ENCODE data around the gene CFAP77. TPM values are rescaled to one million over a fixed set of nuclear protein-coding genes. Genes with fewer than 3 reads are reported as not detected.

Gene CFAP77
- total and polyA plus RNA-seq, 10 of the 15 experiments (the other 5 are each of a cell fraction or from before 2014, with no cell fraction given): 0.33 TPM; not detected in 9

DNA sequence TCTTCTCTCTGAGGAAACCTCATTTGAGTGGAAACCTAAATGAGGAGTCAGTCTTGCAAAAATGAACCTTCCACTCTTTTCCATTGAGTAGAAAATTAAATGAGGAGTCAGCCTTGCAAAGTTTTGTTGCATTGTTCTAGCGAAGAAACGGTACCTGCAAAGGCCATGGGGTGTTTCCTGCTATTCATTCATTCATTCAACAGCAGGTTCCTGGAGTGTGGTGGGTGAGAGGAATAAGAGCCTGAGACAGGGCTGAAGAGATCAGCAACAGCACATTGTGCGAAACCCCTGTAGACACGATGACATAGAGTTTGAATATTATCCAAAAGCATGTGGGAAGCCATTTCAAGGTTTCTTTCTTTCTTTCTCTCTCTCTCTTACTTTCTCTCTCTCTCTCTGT lies 40.6 kb upstream of the CFAP77 start:
- SMC1A ChIA-PET (ENCODE audit: uncharacterized antibody, unreplicated experiment): no interaction called here
- Histone ChIP-seq H3K4me1 (ENCODE audit: control insufficient read depth, insufficient read depth, low read length) (peaks cover 18% of the 10 kb centered on the region), H3K9ac (ENCODE audit: control insufficient read depth, insufficient read depth, low read length) (no peak overlapping the region), H3K79me2 (ENCODE audit: control insufficient read depth, insufficient read depth, low read length) (no peaks in the 10 kb centered on the region), H2AFZ (ENCODE audit: control insufficient read depth, low read depth, low read length) (no peak overlapping the region), H3K27ac (ENCODE audit: control insufficient read depth, insufficient read depth) (no peak overlapping the region), H3K4me2 (ENCODE audit: control insufficient read depth, insufficient read depth) (no peak overlapping the region), H4K20me1 (ENCODE audit: control insufficient read depth, insufficient read depth) (no peaks in the 10 kb centered on the region), H3K9me3 (replicated peaks; ENCODE audit: control insufficient read depth, insufficient read depth, low read length) (no peaks in the 10 kb centered on the region), H3K36me3 (ENCODE audit: control insufficient read depth in 2 of 2, insufficient read depth in 2 of 2, low read length in 1 of 2) (no peaks in the 10 kb centered on the region), H3K27me3 (replicated peaks in 1 of 2; ENCODE audit: control insufficient read depth in 2 of 2, insufficient read depth in 2 of 2, low read length in 1 of 2) (no peaks in the 10 kb centered on the region), H3K4me3 (no peak overlapping the region)
- in situ Hi-C loops (cut with MboI): no loop called here
- no peak for DNase-seq (ENCODE audit: low read depth, low spot score)
- POLR2A ChIA-PET: no interaction called here
- CTCF ChIA-PET: interaction anchor here (0.6 kb wide), 1 partner anchor 45 kb away, joined by 3 read pairs; no protein-coding TSS in a partner anchor
- no TSS peak for BruUV-seq (replicated peaks)
- TF ChIP-seq POLR2A (IDR thresholded peaks at IDR 0.05; ENCODE audit: low read depth, low read length) (no peak), ATF2 (IDR thresholded peaks at IDR 0.05; ENCODE audit: low read length) (no peak), RCOR1 (conservative IDR thresholded peaks at IDR 0.05; ENCODE audit: low read depth, low read length) (no peak), ZNF207 (IDR thresholded peaks at IDR 0.05; ENCODE audit: borderline replicate concordance) (no peak), TCF7 (IDR thresholded peaks at IDR 0.05; ENCODE audit: borderline replicate concordance) (no peak), FOS (IDR thresholded peaks at IDR 0.05; ENCODE audit: borderline replicate concordance, extremely low read depth, insufficient read length) (no peak), HDAC6 (IDR thresholded peaks at IDR 0.05; ENCODE audit: unreplicated experiment) (no peak), SP1 (IDR thresholded peaks at IDR 0.05; ENCODE audit: low read depth, low read length) (no peak), SKIL (IDR thresholded peaks at IDR 0.05; ENCODE audit: low read depth, poor library complexity, severe bottlenecking) (no peak), NFYB (IDR thresholded peaks at IDR 0.05; ENCODE audit: insufficient read depth, low read depth, low read length) (no peak), BCL11A (IDR thresholded peaks at IDR 0.05; ENCODE audit: low read depth, low read length) (no peak), ZZZ3 (IDR thresholded peaks at IDR 0.05; ENCODE audit: control insufficient read depth, insufficient read length, low read depth) (no peak), BMI1 (IDR thresholded peaks at IDR 0.05; ENCODE audit: borderline replicate concordance) (no peak), NR2C1 (IDR thresholded peaks at IDR 0.05) (no peak), NRF1 (conservative IDR thresholded peaks at IDR 0.05; ENCODE audit: low read depth, low read length) (no peak), HCFC1 (IDR thresholded peaks at IDR 0.05; ENCODE audit: low read length) (no peak), BACH1 (IDR thresholded peaks at IDR 0.05; ENCODE audit: borderline replicate concordance) (no peak)
- TF ChIP-seq, protein P1, sequence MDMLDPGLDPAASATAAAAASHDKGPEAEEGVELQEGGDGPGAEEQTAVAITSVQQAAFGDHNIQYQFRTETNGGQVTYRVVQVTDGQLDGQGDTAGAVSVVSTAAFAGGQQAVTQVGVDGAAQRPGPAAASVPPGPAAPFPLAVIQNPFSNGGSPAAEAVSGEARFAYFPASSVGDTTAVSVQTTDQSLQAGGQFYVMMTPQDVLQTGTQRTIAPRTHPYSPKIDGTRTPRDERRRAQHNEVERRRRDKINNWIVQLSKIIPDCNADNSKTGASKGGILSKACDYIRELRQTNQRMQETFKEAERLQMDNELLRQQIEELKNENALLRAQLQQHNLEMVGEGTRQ (IDR thresholded peaks at IDR 0.05; ENCODE audit: borderline replicate concordance, low read depth, low read length): no peak
- TF ChIP-seq, protein P2, sequence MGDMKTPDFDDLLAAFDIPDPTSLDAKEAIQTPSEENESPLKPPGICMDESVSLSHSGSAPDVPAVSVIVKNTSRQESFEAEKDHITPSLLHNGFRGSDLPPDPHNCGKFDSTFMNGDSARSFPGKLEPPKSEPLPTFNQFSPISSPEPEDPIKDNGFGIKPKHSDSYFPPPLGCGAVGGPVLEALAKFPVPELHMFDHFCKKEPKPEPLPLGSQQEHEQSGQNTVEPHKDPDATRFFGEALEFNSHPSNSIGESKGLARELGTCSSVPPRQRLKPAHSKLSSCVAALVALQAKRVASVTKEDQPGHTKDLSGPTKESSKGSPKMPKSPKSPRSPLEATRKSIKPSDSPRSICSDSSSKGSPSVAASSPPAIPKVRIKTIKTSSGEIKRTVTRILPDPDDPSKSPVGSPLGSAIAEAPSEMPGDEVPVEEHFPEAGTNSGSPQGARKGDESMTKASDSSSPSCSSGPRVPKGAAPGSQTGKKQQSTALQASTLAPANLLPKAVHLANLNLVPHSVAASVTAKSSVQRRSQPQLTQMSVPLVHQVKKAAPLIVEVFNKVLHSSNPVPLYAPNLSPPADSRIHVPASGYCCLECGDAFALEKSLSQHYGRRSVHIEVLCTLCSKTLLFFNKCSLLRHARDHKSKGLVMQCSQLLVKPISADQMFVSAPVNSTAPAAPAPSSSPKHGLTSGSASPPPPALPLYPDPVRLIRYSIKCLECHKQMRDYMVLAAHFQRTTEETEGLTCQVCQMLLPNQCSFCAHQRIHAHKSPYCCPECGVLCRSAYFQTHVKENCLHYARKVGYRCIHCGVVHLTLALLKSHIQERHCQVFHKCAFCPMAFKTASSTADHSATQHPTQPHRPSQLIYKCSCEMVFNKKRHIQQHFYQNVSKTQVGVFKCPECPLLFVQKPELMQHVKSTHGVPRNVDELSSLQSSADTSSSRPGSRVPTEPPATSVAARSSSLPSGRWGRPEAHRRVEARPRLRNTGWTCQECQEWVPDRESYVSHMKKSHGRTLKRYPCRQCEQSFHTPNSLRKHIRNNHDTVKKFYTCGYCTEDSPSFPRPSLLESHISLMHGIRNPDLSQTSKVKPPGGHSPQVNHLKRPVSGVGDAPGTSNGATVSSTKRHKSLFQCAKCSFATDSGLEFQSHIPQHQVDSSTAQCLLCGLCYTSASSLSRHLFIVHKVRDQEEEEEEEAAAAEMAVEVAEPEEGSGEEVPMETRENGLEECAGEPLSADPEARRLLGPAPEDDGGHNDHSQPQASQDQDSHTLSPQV (IDR thresholded peaks at IDR 0.05): no peak
- no peak for FAIRE-seq
- RAD21 ChIA-PET (ENCODE audit: unreplicated experiment): no interaction called here
- intact Hi-C loops (cut with micrococcal nuclease; ENCODE audit: unreplicated experiment): no loop called here
- no peak for ATAC-seq
- WGBS (ENCODE audit: insufficient coverage, insufficient replicate concordance, low lambda C conversion rate, missing lambda C conversion rate): 98% methylated on average over 4 of the region's 4 CpGs
